H1 (cell line): ENCODE results near the gene PID1. TPM values are rescaled to one million over a fixed set of nuclear protein-coding genes. Genes with fewer than 3 reads are reported as not detected.

Experiments
- CTCF ChIA-PET: fragments of 300-600 bp; sonication (Branson Sonifier 250); formaldehyde crosslinking; loops from one replicate; lab custom pipeline; 2021; ENCODE audit not compliant: partially characterized antibody; lab: Charles Lee
- POLR2A ChIA-PET: fragments of 300-600 bp; sonication (Branson Sonifier 250); formaldehyde crosslinking; loops from one replicate; lab custom pipeline; 2021; ENCODE audit warnings: inconsistent platforms; ENCODE audit not compliant: partially characterized antibody; lab: Charles Lee
- DNase-seq, 2 experiments: peaks; one replicate each; pipeline versions ENCODE4 v3.0.0 to v3.0.0-alpha.2; 2010 to 2022; ENCODE audit warnings: low spot score in 2 of 2, low read depth in 1 of 2, mixed read lengths in 1 of 2
- FAIRE-seq: peaks from 2 replicates; lab custom pipeline; 2011; peaks lifted over from hg19 to GRCh38; lab: Jason Lieb, UNC
- H2AFZ ChIP-seq: 2 replicates; pipeline ENCODE4 v1.8.1; 2012; ENCODE audit warnings: low read length, inconsistent platforms
- H2AK5ac ChIP-seq: 2 replicates; pipeline ENCODE4 v1.6.1; 2013; ENCODE audit warnings: low read depth, low read length
- H2BK120ac ChIP-seq: replicated peaks from 2 replicates; pipeline ENCODE3; 2013; ENCODE audit warnings: low read depth, low read length, inconsistent platforms
- H2BK12ac ChIP-seq: 2 replicates; pipeline ENCODE4 v1.6.1; 2013; ENCODE audit warnings: low read depth, low read length
- H2BK15ac ChIP-seq: 2 replicates; pipeline ENCODE4 v1.6.1; 2013; ENCODE audit warnings: low read length
- H2BK20ac ChIP-seq: 2 replicates; pipeline ENCODE4 v1.6.1; 2013; ENCODE audit warnings: low read length
- H2BK5ac ChIP-seq: 2 replicates; pipeline ENCODE4 v1.6.1; 2013; ENCODE audit warnings: low read depth, low read length
- H3K14ac ChIP-seq: 2 replicates; pipeline ENCODE4 v1.6.1; 2013; ENCODE audit warnings: inconsistent platforms; ENCODE audit not compliant: insufficient read length
- H3K18ac ChIP-seq: 2 replicates; pipeline ENCODE4 v1.6.1; 2013; ENCODE audit warnings: low read length; ENCODE audit errors: extremely low read depth
- H3K23ac ChIP-seq: 2 replicates; pipeline ENCODE4 v1.6.1; 2013; ENCODE audit warnings: inconsistent platforms; ENCODE audit not compliant: insufficient read length
- H3K23me2 ChIP-seq: 2 replicates; pipeline ENCODE4 v1.6.1; 2013; ENCODE audit warnings: low read depth, low read length
- H3K27ac ChIP-seq: 2 replicates; pipeline ENCODE4 v1.6.1; 2011; ENCODE audit warnings: low read depth, low read length, inconsistent platforms
- H3K27me3 ChIP-seq, 4 experiments: replicated peaks in 1 of 4; 1 replicate in 1 of 4; 2 replicates in 3 of 4; pipeline versions ENCODE4 v1.6.1 to v1.8.1; 2011 to 2013; ENCODE audit warnings: low read length in 3 of 4, mild to moderate bottlenecking in 3 of 4, inconsistent platforms in 2 of 4, mixed read lengths in 2 of 4, moderate library complexity in 1 of 4; ENCODE audit not compliant: control insufficient read depth in 3 of 4, insufficient read depth in 3 of 4; ENCODE audit errors: extremely low read depth in 1 of 4
- H3K36me3 ChIP-seq, 4 experiments: 2 replicates each; pipeline versions ENCODE4 v1.6.1 to v1.8.1; 2011 to 2013; ENCODE audit warnings: mild to moderate bottlenecking in 4 of 4, low read length in 3 of 4, moderate library complexity in 2 of 4, control low read depth in 1 of 4, inconsistent platforms in 1 of 4; ENCODE audit not compliant: insufficient read depth in 4 of 4, control insufficient read depth in 2 of 4
- H3K4ac ChIP-seq: replicated peaks from 2 replicates; pipeline ENCODE3; 2013; ENCODE audit warnings: low read length, low read depth, mixed read lengths, inconsistent platforms; ENCODE audit not compliant: insufficient read length
- H3K4me1 ChIP-seq, 4 experiments: replicated peaks in 1 of 4; 1 replicate in 1 of 4; 2 replicates in 3 of 4; pipeline versions ENCODE4 v1.6.1 to v1.8.1; 2011 to 2013; ENCODE audit warnings: low read length in 3 of 4, inconsistent platforms in 2 of 4, mixed read lengths in 1 of 4; ENCODE audit not compliant: insufficient read depth in 4 of 4, control insufficient read depth in 3 of 4
- H3K4me2 ChIP-seq, 2 experiments: 2 replicates each; pipeline versions ENCODE4 v1.6.1 to v1.8.1; 2011 to 2013; ENCODE audit warnings: low read depth in 2 of 2, low read length in 2 of 2, control low read depth in 1 of 2, inconsistent platforms in 1 of 2, mild to moderate bottlenecking in 1 of 2; ENCODE audit not compliant: insufficient read depth in 1 of 2
- H3K4me3 ChIP-seq, 4 experiments: fragments of 200-600, 300-600 bp in 1 of 4; sonication (generic), shearing (Covaris generic), sonication (Bioruptor Twin) in 1 of 4; 2 replicates each; pipeline versions ENCODE4 v1.5.1 to v1.8.1; 2011 to 2016; ENCODE audit warnings: low read length in 4 of 4, low read depth in 3 of 4, control low read depth in 2 of 4, inconsistent platforms in 2 of 4, mild to moderate bottlenecking in 2 of 4, mixed read lengths in 1 of 4, moderate library complexity in 1 of 4; ENCODE audit not compliant: insufficient read depth in 2 of 4; ENCODE audit errors: extremely low read depth in 1 of 4
- H3K56ac ChIP-seq: replicated peaks from 2 replicates; pipeline ENCODE3; 2013; ENCODE audit warnings: low read depth, mild to moderate bottlenecking, mixed read lengths, low read length, inconsistent platforms; ENCODE audit not compliant: insufficient read length
- H3K79me1 ChIP-seq: 2 replicates; pipeline ENCODE4 v1.6.1; 2013; ENCODE audit warnings: low read depth, low read length, control low read depth
- H3K79me2 ChIP-seq, 2 experiments: 2 replicates each; pipeline versions ENCODE4 v1.6.1 to v1.8.1; 2012 to 2013; ENCODE audit warnings: low read length in 2 of 2, mild to moderate bottlenecking in 2 of 2, inconsistent platforms in 1 of 2; ENCODE audit not compliant: insufficient read depth in 2 of 2, control insufficient read depth in 1 of 2
- H3K9ac ChIP-seq, 4 experiments: replicated peaks in 1 of 4; 1 replicate in 1 of 4; 2 replicates in 3 of 4; pipeline versions ENCODE4 v1.6.1 to v1.8.1; 2011 to 2013; ENCODE audit warnings: low read depth in 3 of 4, low read length in 3 of 4, control low read depth in 2 of 4, mild to moderate bottlenecking in 2 of 4, moderate library complexity in 2 of 4, inconsistent platforms in 1 of 4; ENCODE audit errors: extremely low read depth in 1 of 4
- H3K9me3 ChIP-seq, 2 experiments: 2 replicates each; pipeline versions ENCODE4 v1.6.1 to v1.8.1; 2012 to 2013; ENCODE audit warnings: mild to moderate bottlenecking in 2 of 2, moderate library complexity in 2 of 2, control low read depth in 1 of 2, inconsistent platforms in 1 of 2, low read depth in 1 of 2, low read length in 1 of 2, mixed read lengths in 1 of 2; ENCODE audit not compliant: insufficient read depth in 2 of 2
- H4K20me1 ChIP-seq, 2 experiments: replicated peaks in 1 of 2; 2 replicates each; pipeline versions ENCODE3 to v1.8.1; 2011 to 2013; ENCODE audit warnings: inconsistent platforms in 2 of 2, low read length in 2 of 2, mild to moderate bottlenecking in 1 of 2; ENCODE audit not compliant: insufficient read depth in 2 of 2, control insufficient read depth in 1 of 2
- H4K5ac ChIP-seq: 2 replicates; pipeline ENCODE4 v1.6.1; 2013; ENCODE audit warnings: low read length, low read depth, mixed read lengths, inconsistent platforms; ENCODE audit not compliant: insufficient read length
- H4K8ac ChIP-seq: 2 replicates; pipeline ENCODE4 v1.8.0; 2013; ENCODE audit warnings: mild to moderate bottlenecking, moderate library complexity, low read length, inconsistent platforms; ENCODE audit not compliant: insufficient read depth; ENCODE audit errors: extremely low read depth
- H4K91ac ChIP-seq: replicated peaks from 2 replicates; pipeline ENCODE3; 2013; ENCODE audit warnings: low read length, mixed read lengths, inconsistent platforms; ENCODE audit not compliant: insufficient read length
- BACH1 ChIP-seq: IDR thresholded peaks from 2 replicates; pipeline ENCODE4 v1.6.1; 2012; ENCODE audit warnings: low read length, improper control_type of control experiment
- CEBPB ChIP-seq: IDR thresholded peaks from 2 replicates; pipeline ENCODE4 v1.6.1; 2012; ENCODE audit warnings: low read depth, low read length
- EGR1 ChIP-seq: IDR thresholded peaks from 2 replicates; pipeline ENCODE4 v1.6.1; 2011; ENCODE audit warnings: low read depth, low read length, borderline replicate concordance
- GABPA ChIP-seq: IDR thresholded peaks from 2 replicates; pipeline ENCODE4 v1.6.1; 2011; ENCODE audit warnings: mild to moderate bottlenecking, low read length, moderate library complexity, borderline replicate concordance; ENCODE audit not compliant: insufficient read depth
- GTF2F1 ChIP-seq: IDR thresholded peaks from 2 replicates; pipeline ENCODE4 v1.6.1; 2012; ENCODE audit warnings: low read depth, low read length, improper control_type of control experiment, borderline replicate concordance
- JUN ChIP-seq: IDR thresholded peaks from 2 replicates; pipeline ENCODE4 v1.6.1; 2011; ENCODE audit warnings: low read depth, mild to moderate bottlenecking, improper control_type of control experiment, low read length
- MAFK ChIP-seq: IDR thresholded peaks from 2 replicates; pipeline ENCODE4 v1.6.1; 2012; ENCODE audit warnings: low read depth, mild to moderate bottlenecking, improper control_type of control experiment, low read length
- SIRT6 ChIP-seq: IDR thresholded peaks from one replicate; pipeline ENCODE4 v1.7.1; 2012; ENCODE audit warnings: low read length, inconsistent platforms
- SUZ12 ChIP-seq: fragments of 200-600 bp; sonication (generic); IDR thresholded peaks from 2 replicates; pipeline ENCODE4 v1.6.1; 2012; ENCODE audit warnings: mild to moderate bottlenecking, inconsistent platforms, low read length, moderate library complexity, mixed read lengths
- TAF1 ChIP-seq: IDR thresholded peaks from 2 replicates; pipeline ENCODE4 v1.6.1; 2011; ENCODE audit warnings: mild to moderate bottlenecking, low read depth, low read length
- TCF12 ChIP-seq: IDR thresholded peaks from 2 replicates; pipeline ENCODE4 v1.6.1; 2011; ENCODE audit warnings: low read depth, mild to moderate bottlenecking, low read length
- ZNF274 ChIP-seq: IDR thresholded peaks from 2 replicates; pipeline ENCODE4 v1.7.0; 2012; ENCODE audit warnings: low read length, borderline replicate concordance; ENCODE audit errors: extremely low read depth
- WGBS, 2 experiments: shearing (Covaris generic) in 1 of 2; methylation state at CpG; one replicate each; pipeline versions ENCODE4 v1.1.6 to v1.1.7; 2013 to 2015; ENCODE audit warnings: low lambda C conversion rate in 2 of 2, mixed read lengths in 2 of 2, inconsistent platforms in 1 of 2, low coverage in 1 of 2, missing lambda C conversion rate in 1 of 2; ENCODE audit not compliant: insufficient replicate concordance in 2 of 2, insufficient coverage in 1 of 2, insufficient read length in 1 of 2; ENCODE audit errors: extremely low coverage in 1 of 2, missing lambda C conversion rate in 1 of 2; 5-methylcytosine and 5-hydroxymethylcytosine counted together
- polyA plus RNA-seq, 7 experiments: library from polyadenylated mRNA; depleted of rRNA in 3 of 7; stranded (reverse) in 5 of 7; unstranded in 2 of 7; fragments of >200 nt in 5 of 7; fragments of 200-250 nt in 2 of 7; gene quantifications; 1 replicate in 5 of 7; 2 replicates in 1 of 7; 4 replicates in 1 of 7; pipeline versions ENCODE4 v1.2.1 to v1.2.3, GENCODE V29; 2011 to 2013; ENCODE audit warnings: missing spikeins in 2 of 7, mixed read lengths in 2 of 7
- total RNA-seq: library from RNA; stranded (reverse); fragmentation: NEBNext Ultra II Directional; extraction: Animal tissue kit (Norgen Biotek cat#: 25700); gene quantifications from 2 replicates; pipeline ENCODE4 v1.2.1, GENCODE V29; 2021

The PID1 gene
- total and polyA plus RNA-seq, 2 of the 8 experiments (the other 6 are each of a cell fraction or from before 2014, with no cell fraction given) = 1.5 to 3.3 TPM

DNA sequence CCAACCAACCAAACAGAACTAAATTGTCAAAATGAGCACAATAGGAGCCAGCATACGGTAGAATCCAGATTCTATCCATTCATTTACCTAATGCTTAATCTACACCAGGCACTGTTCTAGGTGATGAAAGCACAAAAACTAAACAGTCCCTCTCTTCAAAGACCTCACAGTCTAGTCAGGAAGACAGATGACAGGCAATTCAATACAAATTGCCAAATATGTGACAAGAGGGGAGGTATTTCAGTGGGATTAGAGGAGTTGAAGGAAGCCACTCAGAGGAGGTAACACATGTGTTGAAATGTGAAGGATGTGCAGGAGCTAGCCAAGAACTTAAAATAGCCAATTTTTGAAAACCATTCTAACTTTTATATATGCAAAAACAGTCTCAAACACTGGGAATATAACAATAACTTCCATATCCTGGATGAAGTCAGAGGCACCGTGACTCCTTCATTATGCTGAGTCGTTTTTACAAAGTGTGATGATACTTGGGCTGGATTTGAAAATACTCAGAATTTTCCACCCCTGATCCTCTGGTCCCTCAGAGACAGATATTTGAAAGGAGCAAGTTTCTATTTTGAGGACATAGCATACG lies 204.9 kb downstream of the PID1 start:
- Histone ChIP-seq H2BK15ac (no peak overlapping the region), H3K9me3 (no peaks in the 10 kb centered on the region), H3K27me3 (no peaks in the 10 kb centered on the region), H2BK120ac (no peak overlapping the region), H2BK5ac (no peak overlapping the region), H2AK5ac (no peak overlapping the region), H4K5ac (no peak overlapping the region), H3K23me2 (no peaks in the 10 kb centered on the region), H3K14ac (no peak overlapping the region), H2BK20ac (no peak overlapping the region), H4K20me1 (no peaks in the 10 kb centered on the region), H3K4ac (no peak overlapping the region), H2BK12ac (no peak overlapping the region), H3K9ac (no peak overlapping the region), H3K27ac (no peak overlapping the region), H3K4me3 (no peak overlapping the region)
- 91% methylated on average over 4 of the region's 4 CpGs; no CpG with 5 or more reads in 1 of the 2 experiments for WGBS, 2 experiments
- POLR2A ChIA-PET = no interaction called here
- DNase-seq = no peak
- CTCF ChIA-PET = no interaction called here
- no peak for TF ChIP-seq ZNF274
- no peak for TF ChIP-seq TCF12
- TF ChIP-seq GTF2F1 = no peak
- no peak for TF ChIP-seq CEBPB
- no peak for TF ChIP-seq BACH1
- TF ChIP-seq GABPA = no peak
- no peak for TF ChIP-seq JUN
- TF ChIP-seq MAFK = no peak
- TF ChIP-seq TAF1 = no peak
- no peak for TF ChIP-seq EGR1
- no peak for TF ChIP-seq SIRT6
- TF ChIP-seq SUZ12 = no peak
- TF ChIP-seq, all 59 proteins: peak for 0
- no peak for FAIRE-seq
- no peak overlapping the region for H3K18ac ChIP-seq
- no peak overlapping the region for H4K91ac ChIP-seq
- H2AFZ ChIP-seq = no peak overlapping the region
- no peak overlapping the region for H3K56ac ChIP-seq
- H3K4me1 ChIP-seq = no peaks in the 10 kb centered on the region
- H3K36me3 ChIP-seq = no peaks in the 10 kb centered on the region
- H3K4me2 ChIP-seq = no peak overlapping the region
- no peaks in the 10 kb centered on the region for H3K79me1 ChIP-seq
- H3K23ac ChIP-seq = no peak overlapping the region
- H4K8ac ChIP-seq = no peak overlapping the region
- no peaks in the 10 kb centered on the region for H3K79me2 ChIP-seq
